Aorta (tissue), 5 donors: ENCODE data around the gene AMER2. TPM values are rescaled to one million over a fixed set of nuclear protein-coding genes. Genes with fewer than 3 reads are reported as not detected.

Source experiments
- ATAC-seq: fragments of 200-7000 bp; cut with Tn5 transposase; one replicate; pipeline ENCODE4 v1.9.1; 2022; ENCODE audit warnings: moderate library complexity; ENCODE audit not compliant: low FRiP score
- DNase-seq, 2 donors: peaks; one replicate each; pipeline ENCODE4 v3.0.0-alpha.2; 2020
- H3K27ac ChIP-seq, 2 donors: one replicate each; pipeline ENCODE4 v1.5.1; 2013; ENCODE audit warnings: low read length in 2 of 2, mild to moderate bottlenecking in 2 of 2, moderate library complexity in 2 of 2, control low read depth in 1 of 2, inconsistent platforms in 1 of 2, low read depth in 1 of 2
- H3K27me3 ChIP-seq, 2 donors: one replicate each; pipeline ENCODE4 v1.6.1; 2013; ENCODE audit warnings: control low read depth in 1 of 2, low read length in 1 of 2, mild to moderate bottlenecking in 1 of 2, moderate library complexity in 1 of 2; ENCODE audit not compliant: insufficient read depth in 2 of 2, control insufficient read depth in 1 of 2
- H3K36me3 ChIP-seq, 2 donors: one replicate each; pipeline ENCODE4 v1.6.1; 2013; ENCODE audit warnings: control low read depth in 1 of 2, low read length in 1 of 2, mild to moderate bottlenecking in 1 of 2; ENCODE audit not compliant: insufficient read depth in 2 of 2, control insufficient read depth in 1 of 2
- H3K4me1 ChIP-seq, 2 donors: one replicate each; pipeline ENCODE4 v1.6.1; 2013; ENCODE audit warnings: low read length in 2 of 2, control low read depth in 1 of 2, mild to moderate bottlenecking in 1 of 2, moderate library complexity in 1 of 2; ENCODE audit not compliant: insufficient read depth in 2 of 2, control insufficient read depth in 1 of 2
- H3K4me3 ChIP-seq, 2 donors: one replicate each; pipeline ENCODE4 v1.5.1; 2013; ENCODE audit warnings: low read length in 2 of 2, control low read depth in 1 of 2, mild to moderate bottlenecking in 1 of 2
- H3K9me3 ChIP-seq: one replicate; pipeline ENCODE4 v1.6.1; 2013; ENCODE audit warnings: mild to moderate bottlenecking, low read length; ENCODE audit not compliant: control insufficient read depth
- WGBS, 2 donors: extraction: QIAGEN DNeasy Blood & Tissue Kit; methylation state at CpG; one replicate each; pipeline ENCODE4 v1.1.7; 2013; 5-methylcytosine and 5-hydroxymethylcytosine counted together
- intact Hi-C, 2 donors: fragments of 100-400 bp; cut with DNase I; formaldehyde crosslinking; loops; one replicate each; pipeline versions ENCODE4 v1.14.2 to v1.15.0; 2022
- polyA plus RNA-seq, 2 donors: library from polyadenylated mRNA; stranded (reverse); fragments of 200-250 nt; gene quantifications; one replicate each; pipeline ENCODE4 v1.2.3, GENCODE V29; 2013
- total RNA-seq, 2 donors: library from RNA; stranded (reverse); fragmentation: NEBNext Ultra II Directional; extraction: Animal tissue kit (Norgen Biotek cat#: 25700); gene quantifications; one replicate each; pipeline ENCODE4 v1.2.1, GENCODE V29; 2021
- donor health status: healthy with polysubstance abuse.
- donor health status: Bipolar disorder and iron deficiency.
- donor health status: DM: no; HTN: no; CAD: no.
- donor health status: DM: no; HTN: no; CAD: no.
- donor health status: DM: yes; HTN: yes; CAD: no.

Gene AMER2
- total and polyA plus RNA-seq, 4 donors = under 0.01 TPM; not detected in 3

GRCh38 chr13:25177636-25178035 lies 5.5 kb upstream of the AMER2 start:
- Histone ChIP-seq H3K4me3 (no peak overlapping the region), H3K9me3 (peaks cover 2% of the 10 kb centered on the region), H3K4me1 (no peaks in the 10 kb centered on the region), H3K27ac (no peak overlapping the region), H3K27me3 (peaks cover 0 to 1% of the 10 kb centered on the region in 2 donors), H3K36me3 (no peaks in the 10 kb centered on the region)
- intact Hi-C loops = no loop called here
- DNase-seq (no peak), ATAC-seq (no peak)
- WGBS, 2 donors = 89 to 93% methylated on average over 5 of the region's 5 CpGs

- H3K4me3 ChIP-seq = no peak overlapping the region
- WGBS, 2 donors = 17 to 35% methylated on average over 1 of the region's 1 CpG
- no peaks in the 10 kb centered on the region for H3K4me1 ChIP-seq
- intact Hi-C loops = no loop called here
- no peaks in the 10 kb centered on the region for H3K36me3 ChIP-seq
- H3K27ac ChIP-seq = no peak overlapping the region
- ATAC-seq (no peak), DNase-seq (no peak)
- H3K27me3 ChIP-seq = peaks cover 0 to 2% of the 10 kb centered on the region in 2 donors
- peaks cover 2% of the 10 kb centered on the region for H3K9me3 ChIP-seq
Measured at GRCh38 chr13:25177012-25177411, 4.9 kb upstream of the AMER2 start.

- no peak overlapping the region for H3K27ac ChIP-seq
- intact Hi-C loops = no loop called here
- H3K9me3 ChIP-seq = peaks cover 2% of the 10 kb centered on the region
- no peak for ATAC-seq
- H3K36me3 ChIP-seq = no peaks in the 10 kb centered on the region
- DNase-seq = no peak
- H3K4me3 ChIP-seq = no peak overlapping the region
- 98 to 100% methylated on average over 3 of the region's 3 CpGs for WGBS, 2 donors
- peaks cover 0 to 4% of the 10 kb centered on the region in 2 donors for H3K27me3 ChIP-seq
- no peaks in the 10 kb centered on the region for H3K4me1 ChIP-seq
Measured at GRCh38 chr13:25175431-25175830, 3.3 kb upstream of the AMER2 start.

GRCh38 chr13:25175026-25175425 lies 2.9 kb upstream of the AMER2 start:
- Histone ChIP-seq H3K27me3 (peaks cover 0 to 4% of the 10 kb centered on the region in 2 donors), H3K4me3 (no peak overlapping the region), H3K9me3 (peaks cover 2% of the 10 kb centered on the region), H3K4me1 (no peaks in the 10 kb centered on the region), H3K27ac (no peak overlapping the region), H3K36me3 (no peaks in the 10 kb centered on the region)
- ATAC-seq (no peak), DNase-seq (no peak)
- intact Hi-C loops = no loop called here
- 93 to 95% methylated on average over 9 of the region's 9 CpGs for WGBS, 2 donors

- peaks cover 0 to 4% of the 10 kb centered on the region in 2 donors for H3K27me3 ChIP-seq
- DNase-seq (no peak), ATAC-seq (no peak)
- intact Hi-C loops = no loop called here
- WGBS, 2 donors = 74 to 76% methylated on average over 4 of the region's 4 CpGs
- peaks cover 2% of the 10 kb centered on the region for H3K9me3 ChIP-seq
- H3K4me3 ChIP-seq = no peak overlapping the region
- H3K36me3 ChIP-seq = no peaks in the 10 kb centered on the region
- H3K4me1 ChIP-seq = no peaks in the 10 kb centered on the region
- H3K27ac ChIP-seq = no peak overlapping the region
Measured at GRCh38 chr13:25174304-25174703, 2.2 kb upstream of the AMER2 start.

- H3K4me1 ChIP-seq = no peaks in the 10 kb centered on the region
- ATAC-seq = no peak
- no peak overlapping the region for H3K27ac ChIP-seq
- intact Hi-C loops = no loop called here
- H3K9me3 ChIP-seq = no peaks in the 10 kb centered on the region
- WGBS, 2 donors = 41 to 43% methylated on average over 6 of the region's 6 CpGs
- peaks cover 0 to 4% of the 10 kb centered on the region in 2 donors for H3K27me3 ChIP-seq
- no peak for DNase-seq
- H3K36me3 ChIP-seq = no peaks in the 10 kb centered on the region
- H3K4me3 ChIP-seq = no peak overlapping the region
Measured at GRCh38 chr13:25172303-25172630, 179 bp upstream of the AMER2 start.

- no peaks in the 10 kb centered on the region for H3K4me1 ChIP-seq
- peaks cover 0 to 4% of the 10 kb centered on the region in 2 donors for H3K27me3 ChIP-seq
- DNase-seq (no peak), ATAC-seq (no peak)
- no peak overlapping the region for H3K27ac ChIP-seq
- H3K9me3 ChIP-seq = no peaks in the 10 kb centered on the region
- H3K4me3 ChIP-seq = peak overlapping the region in 1 of 2 donors; percentile 8
- H3K36me3 ChIP-seq = no peaks in the 10 kb centered on the region
- 0 to 1% methylated on average over 32 to 36 of the region's 36 CpGs for WGBS, 2 donors
- intact Hi-C loops = no loop called here
Measured at GRCh38 chr13:25171170-25171516, 945 bp downstream of the AMER2 start.

GRCh38 chr13:25170554-25171111 lies 1.5 kb downstream of the AMER2 start:
- DNase-seq = no peak
- H3K4me1 ChIP-seq = no peaks in the 10 kb centered on the region
- 1% methylated on average over 67 to 75 of the region's 75 CpGs for WGBS, 2 donors
- no peaks in the 10 kb centered on the region for H3K36me3 ChIP-seq
- ATAC-seq = no peak
- no peaks in the 10 kb centered on the region for H3K9me3 ChIP-seq
- intact Hi-C loops = no loop called here
- peak overlapping the region in 1 of 2 donors; percentile 8 for H3K4me3 ChIP-seq
- H3K27ac ChIP-seq = no peak overlapping the region
- peaks cover 0 to 4% of the 10 kb centered on the region in 2 donors for H3K27me3 ChIP-seq

GRCh38 chr13:25169951-25170553 lies 2.0 kb downstream of the AMER2 start:
- Histone ChIP-seq H3K27ac (no peak overlapping the region), H3K9me3 (no peaks in the 10 kb centered on the region), H3K4me1 (no peaks in the 10 kb centered on the region), H3K27me3 (peaks cover 0 to 4% of the 10 kb centered on the region in 2 donors), H3K36me3 (no peaks in the 10 kb centered on the region), H3K4me3 (no peak overlapping the region)
- no peak for ATAC-seq
- intact Hi-C loops = no loop called here
- no peak for DNase-seq
- WGBS, 2 donors = 64% methylated on average over 37 of the region's 37 CpGs
